ENCODE data around the gene GEMIN8. TPM values are rescaled to one million over a fixed set of nuclear protein-coding genes. Genes with fewer than 3 reads are reported as not detected.

Gene GEMIN8
- total RNA-seq, 1 experiment from 2014 or later, result 14.8 TPM

- WGBS (ENCODE audit: extremely low coverage, insufficient read length, low lambda C conversion rate), result no CpG with 5 or more reads among the region's 7 CpGs
- H3K56ac ChIP-seq (ENCODE audit: insufficient read length, low read depth, low read length), result no peak overlapping the region
- peak overlapping the region; percentile 81 for H3K9ac ChIP-seq (ENCODE audit: extremely low read depth, insufficient read length, low read length)
- no peak for DNase-seq
- H3K18ac ChIP-seq (ENCODE audit: insufficient read length, low read depth, low read length), result no peak overlapping the region
- peaks cover 34% of the 10 kb centered on the region in 2 experiments for H3K4me1 Mint-ChIP-seq
- no peak overlapping the region for H4K5ac ChIP-seq (ENCODE audit: insufficient read length, low read depth, low read length)
- no peaks in the 10 kb centered on the region for H3K27me3 Mint-ChIP-seq (ENCODE audit: low read depth)
- no peak overlapping the region for H2BK120ac ChIP-seq (ENCODE audit: low read depth, low read length, poor library complexity, severe bottlenecking)
- H3K27me3 ChIP-seq (ENCODE audit: insufficient read depth, low read length), result no peaks in the 10 kb centered on the region
- peaks cover 8% of the 10 kb centered on the region; the same call in 1 of the 2 replicates for H3K4me1 ChIP-seq (ENCODE audit: insufficient read depth, low read length)
- peak overlapping the region; percentile 77 to 86 for H3K4me3 Mint-ChIP-seq
- peaks cover 0 to 5% (median 0%) of the 10 kb centered on the region in 3 experiments; a peak in 3 of 7 replicates for H3K36me3 Mint-ChIP-seq (ENCODE audit: insufficient read depth in 1 of 3, low read depth in 3 of 3)
- peaks cover 23 to 25% of the 10 kb centered on the region in 2 experiments for H3K9me3 Mint-ChIP-seq
- H3K4ac ChIP-seq (ENCODE audit: low read depth, low read length), result no peak overlapping the region
- H2BK5ac ChIP-seq (ENCODE audit: insufficient read length, low read length), result no peak overlapping the region
- H2AFZ ChIP-seq (ENCODE audit: low read length), result no peak overlapping the region
- no peak overlapping the region for H2AK5ac ChIP-seq (ENCODE audit: insufficient read length, low read length)
- H4K8ac ChIP-seq (replicated peaks; ENCODE audit: insufficient read length, low read depth, low read length), result no peak overlapping the region
- H3K79me1 ChIP-seq (ENCODE audit: insufficient read depth, low read depth, low read length, poor library complexity, severe bottlenecking), result no peaks in the 10 kb centered on the region
- H2BK20ac ChIP-seq (ENCODE audit: low read depth, low read length, poor library complexity, severe bottlenecking), result no peak overlapping the region
- peak overlapping the region; percentile 18 for H3K27ac ChIP-seq (ENCODE audit: insufficient read length, low read depth, low read length)
- H4K20me1 ChIP-seq (ENCODE audit: control insufficient read depth, insufficient read depth, insufficient read length), result no peaks in the 10 kb centered on the region
- H3K79me2 ChIP-seq (ENCODE audit: insufficient read depth, low read length), result no peaks in the 10 kb centered on the region
- H3K4me2 ChIP-seq (ENCODE audit: insufficient read depth, insufficient read length, low read length), result peak overlapping the region; percentile 86
- no peak overlapping the region for H2BK15ac ChIP-seq (ENCODE audit: low read depth, low read length)
- H3K14ac ChIP-seq (ENCODE audit: insufficient read depth, low read length), result no peak overlapping the region
- no peaks in the 10 kb centered on the region for H3K9me3 ChIP-seq (ENCODE audit: control insufficient read depth, low read depth, low read length)
- H2BK12ac ChIP-seq (ENCODE audit: insufficient read length, low read depth, low read length), result no peak overlapping the region
- no peak overlapping the region for H3K23ac ChIP-seq (ENCODE audit: insufficient read length, low read depth, low read length)
- H3K23me2 ChIP-seq (ENCODE audit: insufficient read length, low read depth, low read length, poor library complexity, severe bottlenecking), result no peaks in the 10 kb centered on the region
- peak overlapping the region; percentile 92 to 97 (median 92) for H3K27ac Mint-ChIP-seq
- H3T11ph ChIP-seq (ENCODE audit: low read length), result no peak overlapping the region
- H4K91ac ChIP-seq (ENCODE audit: insufficient read length, low read depth, low read length), result no peak overlapping the region
- no peak for TF ChIP-seq CTCF (conservative IDR thresholded peaks at IDR 0.05)
Measured at GRCh38 chrX:14029039-14029424, 660 bp downstream of the GEMIN8 start.

Measured in H9 (cell line).